Chondrocyte (in vitro differentiated cells): ENCODE measurements around the gene CRISPLD2. TPM values are rescaled to one million over a fixed set of nuclear protein-coding genes. Genes with fewer than 3 reads are reported as not detected.

Experiments used
- DNase-seq: peaks from one replicate; pipeline ENCODE4 v3.0.0; 2021; ENCODE audit warnings: mixed read lengths, low spot score
- H3K27ac Mint-ChIP-seq: one replicate; pipeline ENCODE4 v1.8.0; 2021; ENCODE audit warnings: mild to moderate bottlenecking, moderate library complexity, mixed read lengths; ENCODE audit not compliant: unreplicated experiment
- H3K27me3 Mint-ChIP-seq: 2 replicates; pipeline ENCODE4 v1.8.0; 2021; ENCODE audit warnings: low read depth, mixed read lengths
- H3K36me3 Mint-ChIP-seq: 2 replicates; pipeline ENCODE4 v1.8.0; 2021; ENCODE audit warnings: low read depth, mixed read lengths
- H3K4me1 Mint-ChIP-seq: 2 replicates; pipeline ENCODE4 v1.8.0; 2021; ENCODE audit warnings: low read depth, mild to moderate bottlenecking, mixed read lengths
- H3K4me3 Mint-ChIP-seq: one replicate; pipeline ENCODE4 v1.8.0; 2021; ENCODE audit warnings: mild to moderate bottlenecking, moderate library complexity, mixed read lengths; ENCODE audit not compliant: unreplicated experiment
- H3K9me3 Mint-ChIP-seq: 2 replicates; pipeline ENCODE4 v1.8.0; 2021; ENCODE audit warnings: low read depth, mixed read lengths
- total RNA-seq: library from RNA; stranded (reverse); gene quantifications from 3 replicates; pipeline ENCODE4 v1.2.1, GENCODE V29; 2021
- TF ChIP-seq, protein P1 (sequence below): fragments of 200-600 bp; sonication (generic); IDR thresholded peaks from 2 replicates; pipeline ENCODE4 v1.5.0; 2021; ENCODE audit warnings: antibody characterized with exemption, mild to moderate bottlenecking, moderate library complexity

The CRISPLD2 gene
- total RNA-seq, 1 donor from 2014 or later = 12.1 TPM

DNA sequence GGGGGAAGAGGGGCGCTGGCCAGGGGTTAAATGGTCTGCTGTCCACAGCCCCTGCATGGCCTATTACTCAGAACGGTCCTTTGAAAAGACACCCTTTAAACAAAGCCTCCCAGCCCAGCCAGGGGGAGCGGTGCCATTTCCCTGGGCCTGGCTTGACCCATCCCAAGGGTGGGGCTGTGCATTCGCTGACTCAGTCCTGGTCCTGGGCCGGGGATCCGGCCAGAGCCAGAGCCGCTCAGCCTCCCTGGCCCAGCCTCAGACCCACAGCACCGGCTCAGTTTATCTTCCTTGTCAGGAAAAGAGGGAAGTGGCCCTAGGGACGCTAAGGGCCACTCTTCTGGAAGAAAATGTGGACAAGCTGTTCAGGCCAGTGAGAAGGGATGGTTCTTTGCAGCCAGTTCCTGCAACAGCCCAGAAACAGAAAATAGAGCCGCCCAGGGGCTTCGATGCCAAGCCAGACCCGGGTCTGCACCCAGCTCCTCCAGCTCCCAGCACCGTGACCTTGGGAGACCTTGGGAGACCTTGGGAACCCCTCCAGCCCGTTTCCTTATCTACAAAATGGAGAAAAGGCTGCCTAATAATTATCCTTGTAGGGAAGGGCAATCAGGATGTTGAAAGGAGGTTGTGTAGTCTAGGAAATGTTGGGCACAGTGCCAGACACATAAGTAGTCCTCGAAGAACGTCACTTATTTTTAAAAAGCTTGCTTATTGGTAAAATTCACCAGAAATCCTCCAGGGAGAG is 109.1 kb downstream of the CRISPLD2 start:
- H3K9me3 Mint-ChIP-seq = no peaks in the 10 kb centered on the region
- H3K27ac Mint-ChIP-seq = no peak overlapping the region
- no peak overlapping the region for H3K4me3 Mint-ChIP-seq
- TF ChIP-seq, protein P1, sequence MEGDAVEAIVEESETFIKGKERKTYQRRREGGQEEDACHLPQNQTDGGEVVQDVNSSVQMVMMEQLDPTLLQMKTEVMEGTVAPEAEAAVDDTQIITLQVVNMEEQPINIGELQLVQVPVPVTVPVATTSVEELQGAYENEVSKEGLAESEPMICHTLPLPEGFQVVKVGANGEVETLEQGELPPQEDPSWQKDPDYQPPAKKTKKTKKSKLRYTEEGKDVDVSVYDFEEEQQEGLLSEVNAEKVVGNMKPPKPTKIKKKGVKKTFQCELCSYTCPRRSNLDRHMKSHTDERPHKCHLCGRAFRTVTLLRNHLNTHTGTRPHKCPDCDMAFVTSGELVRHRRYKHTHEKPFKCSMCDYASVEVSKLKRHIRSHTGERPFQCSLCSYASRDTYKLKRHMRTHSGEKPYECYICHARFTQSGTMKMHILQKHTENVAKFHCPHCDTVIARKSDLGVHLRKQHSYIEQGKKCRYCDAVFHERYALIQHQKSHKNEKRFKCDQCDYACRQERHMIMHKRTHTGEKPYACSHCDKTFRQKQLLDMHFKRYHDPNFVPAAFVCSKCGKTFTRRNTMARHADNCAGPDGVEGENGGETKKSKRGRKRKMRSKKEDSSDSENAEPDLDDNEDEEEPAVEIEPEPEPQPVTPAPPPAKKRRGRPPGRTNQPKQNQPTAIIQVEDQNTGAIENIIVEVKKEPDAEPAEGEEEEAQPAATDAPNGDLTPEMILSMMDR = no peak
- DNase-seq = no peak
- peaks cover 5% of the 10 kb centered on the region for H3K27me3 Mint-ChIP-seq
- no peaks in the 10 kb centered on the region for H3K36me3 Mint-ChIP-seq
- H3K4me1 Mint-ChIP-seq = peaks cover under 1% of the 10 kb centered on the region

DNA sequence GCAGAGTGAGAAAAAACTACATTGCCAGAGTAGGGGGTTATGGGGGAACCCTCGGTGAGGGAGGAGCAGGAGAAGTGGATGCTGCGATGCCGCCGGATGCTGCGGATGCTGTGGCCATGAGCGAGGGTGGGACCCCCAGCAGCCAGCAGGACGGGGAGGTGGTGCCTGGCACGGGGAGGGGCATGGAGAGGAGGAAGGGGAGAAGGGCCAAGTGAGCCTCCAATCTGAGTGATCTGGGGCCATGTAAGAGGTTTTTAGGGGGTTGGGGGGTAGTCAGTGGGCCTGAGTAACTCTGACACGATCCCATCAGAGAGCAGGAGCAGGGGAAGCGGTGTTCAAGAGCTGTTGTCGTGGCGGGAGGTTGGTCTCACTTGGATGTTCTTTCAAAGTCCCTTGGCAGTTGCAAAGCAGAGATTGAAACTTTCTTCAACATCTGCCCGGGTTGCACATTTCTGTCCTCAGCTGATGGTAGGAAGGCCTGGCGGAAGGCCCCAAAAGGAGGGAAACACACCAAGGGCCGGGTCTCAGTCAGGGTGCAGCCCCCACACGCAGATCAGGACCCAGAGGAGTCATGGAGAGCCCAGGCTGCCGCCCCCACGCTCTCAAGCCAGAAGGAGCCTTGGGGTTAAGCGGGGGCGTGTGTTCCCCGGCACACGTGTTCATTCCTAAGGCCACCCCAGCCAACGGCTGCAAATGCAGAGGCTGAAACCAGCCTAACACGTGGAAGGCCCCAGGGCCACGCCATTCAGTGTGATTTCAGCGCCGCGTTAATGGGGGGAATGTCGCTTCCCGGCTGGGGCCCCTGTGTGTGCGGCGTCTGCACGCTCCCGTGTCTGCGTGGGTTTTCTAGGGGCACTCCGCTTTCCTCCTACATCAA is 109.9 kb downstream of the CRISPLD2 start:
- Mint-ChIP-seq H3K4me1 (peaks cover 7% of the 10 kb centered on the region), H3K36me3 (no peaks in the 10 kb centered on the region), H3K27me3 (peaks cover 5% of the 10 kb centered on the region), H3K4me3 (no peak overlapping the region), H3K9me3 (no peaks in the 10 kb centered on the region), H3K27ac (no peak overlapping the region)
- no peak for DNase-seq
- TF ChIP-seq, protein P1 = no peak

DNA sequence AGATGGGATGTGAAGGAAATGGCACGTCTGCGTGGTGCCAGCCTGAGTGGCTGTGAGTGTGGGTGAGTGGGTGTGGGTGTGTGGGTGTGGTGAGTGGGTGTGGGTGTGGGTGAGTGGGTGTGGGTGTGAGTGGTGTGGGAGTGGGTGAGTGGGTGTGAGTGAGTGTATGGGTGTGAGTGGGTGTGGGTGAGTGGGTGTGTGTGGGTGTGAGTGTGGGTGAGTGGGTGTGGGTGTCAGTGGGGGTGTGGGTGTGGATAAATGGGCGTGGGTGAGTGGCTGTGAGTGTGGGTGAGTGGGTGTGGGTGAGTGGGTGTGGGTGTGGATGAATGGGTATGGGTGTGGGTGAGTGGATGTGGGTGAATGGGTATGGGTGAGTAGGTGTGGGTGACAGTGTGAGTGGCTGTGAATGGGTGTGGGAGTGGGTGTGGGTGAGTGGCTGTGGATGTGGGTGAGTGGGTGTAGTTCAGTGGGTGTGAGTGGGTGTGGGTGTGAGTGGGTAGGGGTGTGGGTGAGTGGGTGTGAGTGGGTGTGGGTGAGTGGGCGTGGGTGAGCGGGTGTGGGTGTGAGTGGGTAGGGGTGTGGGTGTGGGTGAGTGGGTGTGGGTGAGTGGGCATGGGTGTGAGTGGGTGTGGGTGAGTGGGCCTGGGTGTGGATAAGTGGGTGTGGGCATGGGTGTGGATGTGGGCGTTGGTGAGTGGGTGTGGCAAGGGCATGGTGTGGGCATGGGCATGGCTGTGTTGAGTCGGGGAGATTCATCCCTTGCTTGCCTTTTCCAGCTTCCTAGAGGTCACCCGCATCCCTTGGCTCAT is 110.7 kb downstream of the CRISPLD2 start:
- H3K27me3 Mint-ChIP-seq = peaks cover 5% of the 10 kb centered on the region
- H3K9me3 Mint-ChIP-seq = no peaks in the 10 kb centered on the region
- peaks cover 7% of the 10 kb centered on the region for H3K4me1 Mint-ChIP-seq
- no peak for DNase-seq
- H3K4me3 Mint-ChIP-seq = no peak overlapping the region
- H3K27ac Mint-ChIP-seq = no peak overlapping the region
- TF ChIP-seq, protein P1 = no peak
- no peaks in the 10 kb centered on the region for H3K36me3 Mint-ChIP-seq

DNA sequence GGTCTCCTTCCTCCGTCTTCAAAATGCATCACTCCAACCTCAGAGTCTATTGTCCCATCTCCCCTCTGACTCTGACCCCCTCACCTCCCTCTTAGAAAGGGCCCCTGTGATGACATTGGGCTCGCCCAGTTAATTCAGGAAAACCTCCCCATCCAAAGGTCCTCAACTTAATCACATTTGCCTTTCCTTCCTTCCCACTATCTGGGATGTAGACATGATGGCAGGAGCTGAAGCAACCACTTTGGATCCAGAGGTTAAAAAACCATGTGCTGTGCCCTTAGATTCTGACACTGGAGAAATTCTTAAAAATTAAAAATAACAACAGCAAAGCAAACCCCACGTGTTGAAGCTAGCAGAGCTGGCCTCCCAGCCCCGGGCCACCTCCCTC is 111.3 kb downstream of the CRISPLD2 start:
- Mint-ChIP-seq H3K4me1 (peaks cover 7% of the 10 kb centered on the region), H3K36me3 (no peaks in the 10 kb centered on the region), H3K27ac (no peak overlapping the region), H3K9me3 (no peaks in the 10 kb centered on the region), H3K27me3 (peaks cover 5% of the 10 kb centered on the region), H3K4me3 (no peak overlapping the region)
- TF ChIP-seq, protein P1 = no peak
- no peak for DNase-seq

DNA sequence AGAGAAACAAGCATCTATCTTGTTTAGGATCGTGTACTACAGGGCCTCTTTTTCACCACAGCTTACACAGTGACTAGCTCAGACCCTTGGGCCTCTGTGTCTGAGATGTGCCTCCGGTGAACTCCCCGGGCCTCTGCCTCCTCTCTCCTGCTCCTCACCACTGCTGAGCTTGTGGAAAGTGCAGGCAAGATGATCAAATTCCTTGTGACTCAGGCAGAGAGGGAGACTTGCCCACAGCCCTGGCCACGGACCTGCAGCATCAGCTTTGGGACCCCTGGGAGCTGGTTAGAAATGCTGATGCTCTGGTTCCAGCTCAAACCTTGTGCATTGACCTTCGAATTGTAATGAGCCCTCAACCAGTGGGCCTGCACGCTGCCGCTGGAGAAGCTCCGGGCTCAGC is 111.7 kb downstream of the CRISPLD2 start:
- Mint-ChIP-seq H3K4me1 (peaks cover 7% of the 10 kb centered on the region), H3K4me3 (no peak overlapping the region), H3K36me3 (no peaks in the 10 kb centered on the region), H3K27me3 (peaks cover 4% of the 10 kb centered on the region), H3K27ac (no peak overlapping the region), H3K9me3 (no peaks in the 10 kb centered on the region)
- DNase-seq = no peak
- TF ChIP-seq, protein P1 = no peak
